GM19351 (cell line): ENCODE data around the gene RALGPS1.
"Not testable (repeated sequence)": the region's sequence is repeated elsewhere in the genome, so short reads cannot be mapped to it uniquely, and the experiment has no call there.

Source experiments
- ATAC-seq: cut with Tn5 transposase; IDR thresholded peaks from one replicate; pipeline ENCODE4 v1.9.1; 2021; ENCODE audit warnings: mild to moderate bottlenecking, moderate library complexity; ENCODE audit not compliant: unreplicated experiment

RALGPS1 gene

GRCh38 chr9:126985870-126986498, 71.4 kb downstream of the RALGPS1 start:
- no peak for ATAC-seq

- no peak for ATAC-seq
Measured at GRCh38 chr9:126986506-126986951, 71.9 kb downstream of the RALGPS1 start.

- ATAC-seq = no peak
Measured at GRCh38 chr9:126988857-126989256, 74.3 kb downstream of the RALGPS1 start.

- no peak for ATAC-seq
Measured at GRCh38 chr9:126989847-126990842, 75.6 kb downstream of the RALGPS1 start.

- no peak for ATAC-seq
Measured at GRCh38 chr9:126991183-126991582, 76.6 kb downstream of the RALGPS1 start.

- no peak for ATAC-seq
Measured at GRCh38 chr9:126992427-126992826, 77.8 kb downstream of the RALGPS1 start.

- ATAC-seq = no peak
Measured at GRCh38 chr9:126999315-127000068, 84.9 kb downstream of the RALGPS1 start.

- ATAC-seq = peak; percentile 94
Measured at GRCh38 chr9:127004946-127005769, 90.6 kb downstream of the RALGPS1 start.

- ATAC-seq = peak; percentile 29
Measured at GRCh38 chr9:127005770-127006314, 91.3 kb downstream of the RALGPS1 start.

- no peak for ATAC-seq
Measured at GRCh38 chr9:127007638-127008037, 93.1 kb downstream of the RALGPS1 start.

- no peak for ATAC-seq
Measured at GRCh38 chr9:127008076-127008475, 93.5 kb downstream of the RALGPS1 start.

GRCh38 chr9:127011772-127012171, 97.2 kb downstream of the RALGPS1 start:
- no peak for ATAC-seq

- no peak for ATAC-seq
Measured at GRCh38 chr9:127012250-127012649, 97.7 kb downstream of the RALGPS1 start.

GRCh38 chr9:127013597-127013996, 99.0 kb downstream of the RALGPS1 start:
- ATAC-seq = no peak

- ATAC-seq = no peak
Measured at GRCh38 chr9:127014216-127014909, 99.8 kb downstream of the RALGPS1 start.

- no peak for ATAC-seq
Measured at GRCh38 chr9:127014910-127015540, 100.4 kb downstream of the RALGPS1 start.

GRCh38 chr9:127015921-127016512, 101.4 kb downstream of the RALGPS1 start:
- ATAC-seq = no peak

- not testable (repeated sequence) for ATAC-seq
Measured at GRCh38 chr9:127017979-127018378, 103.4 kb downstream of the RALGPS1 start.

- no peak for ATAC-seq
Measured at GRCh38 chr9:127018935-127019334, 104.4 kb downstream of the RALGPS1 start.
